Measurements from ENCODE around the gene MSH3. TPM values are rescaled to one million over a fixed set of nuclear protein-coding genes. Genes with fewer than 3 reads are reported as not detected.

The MSH3 gene
- total and polyA plus RNA-seq, 2 of the 8 experiments (the other 6 are each of a cell fraction or from before 2014, with no cell fraction given) = 3.6 to 22.6 TPM

DNA sequence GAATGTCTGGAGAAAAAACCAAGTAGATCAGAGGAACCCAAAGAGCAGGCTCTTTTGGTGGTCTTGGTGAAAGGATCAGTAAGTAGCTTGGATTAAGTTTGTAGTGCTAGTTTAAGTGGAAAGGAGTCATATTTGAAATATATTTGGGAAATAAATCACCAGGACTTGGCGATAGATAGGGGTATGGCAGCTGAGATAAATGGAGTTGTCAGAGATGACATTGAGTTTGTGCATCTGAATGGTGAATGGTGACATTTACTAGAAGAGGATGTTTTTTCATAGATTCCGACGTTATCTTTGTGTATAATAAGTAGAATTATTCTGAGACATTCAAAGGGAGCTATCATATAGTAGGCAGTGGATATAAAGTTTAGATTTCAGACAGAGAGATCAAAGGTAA lies 162.1 kb downstream of the MSH3 start:
- H2BK5ac ChIP-seq (ENCODE audit: low read depth, low read length) = no peak overlapping the region
- H2BK15ac ChIP-seq (ENCODE audit: low read length) = no peak overlapping the region
- H2AK5ac ChIP-seq (ENCODE audit: low read depth, low read length) = no peak overlapping the region
- no peak for DNase-seq (ENCODE audit: low read depth in 1 of 2, low spot score in 2 of 2)
- FAIRE-seq = no peak
- WGBS, 2 experiments (ENCODE audit: extremely low coverage in 1 of 2, insufficient coverage in 1 of 2, insufficient read length in 1 of 2, insufficient replicate concordance in 2 of 2, low coverage in 1 of 2, low lambda C conversion rate in 2 of 2, missing lambda C conversion rate in 1 of 2) = 88% methylated on average over 3 of the region's 3 CpGs; no CpG with 5 or more reads in 1 of the 2 experiments
- H3K79me1 ChIP-seq (ENCODE audit: low read depth, low read length) = no peaks in the 10 kb centered on the region
- H2BK20ac ChIP-seq (ENCODE audit: low read length) = no peak overlapping the region
- no peak overlapping the region for H3K27ac ChIP-seq (ENCODE audit: low read depth, low read length)
- peaks cover 0 to 3% (median 0%) of the 10 kb centered on the region in 4 experiments; a peak in 1 of 7 replicates for H3K4me1 ChIP-seq (replicated peaks in 1 of 4; ENCODE audit: control insufficient read depth in 3 of 4, insufficient read depth in 4 of 4, low read length in 3 of 4)
- H3K23ac ChIP-seq (ENCODE audit: insufficient read length) = no peak overlapping the region
- CTCF ChIA-PET (ENCODE audit: partially characterized antibody) = interaction anchor here (0.6 kb wide), 1 partner anchor 41 kb away, joined by 3 read pairs; no protein-coding TSS in a partner anchor
- H4K5ac ChIP-seq (ENCODE audit: insufficient read length, low read depth, low read length) = no peak overlapping the region
- no peak overlapping the region for H3K9ac ChIP-seq (replicated peaks in 1 of 4; ENCODE audit: extremely low read depth in 1 of 4, low read depth in 3 of 4, low read length in 3 of 4)
- no peak overlapping the region for H2BK120ac ChIP-seq (replicated peaks; ENCODE audit: low read depth, low read length)
- POLR2A ChIA-PET (ENCODE audit: partially characterized antibody) = no interaction called here
- H2BK12ac ChIP-seq (ENCODE audit: low read depth, low read length) = no peak overlapping the region
- no peak overlapping the region for H3K4me2 ChIP-seq (ENCODE audit: insufficient read depth in 1 of 2, low read depth in 2 of 2, low read length in 2 of 2)
- H3K18ac ChIP-seq (ENCODE audit: extremely low read depth, low read length) = no peak overlapping the region
- H3K56ac ChIP-seq (replicated peaks; ENCODE audit: insufficient read length, low read depth, low read length) = no peak overlapping the region
- H3K27me3 ChIP-seq (replicated peaks in 1 of 4; ENCODE audit: control insufficient read depth in 3 of 4, extremely low read depth in 1 of 4, insufficient read depth in 3 of 4, low read length in 3 of 4) = no peaks in the 10 kb centered on the region
- H3K36me3 ChIP-seq (ENCODE audit: control insufficient read depth in 2 of 4, insufficient read depth in 4 of 4, low read length in 3 of 4) = peaks cover 0 to 5% (median 0%) of the 10 kb centered on the region in 4 experiments; a peak in 2 of 8 replicates
- H3K4me3 ChIP-seq (ENCODE audit: extremely low read depth in 1 of 4, insufficient read depth in 2 of 4, low read depth in 3 of 4, low read length in 4 of 4) = no peak overlapping the region
- no peak overlapping the region for H4K91ac ChIP-seq (replicated peaks; ENCODE audit: insufficient read length, low read length)
- H3K23me2 ChIP-seq (ENCODE audit: low read depth, low read length) = no peaks in the 10 kb centered on the region
- no peak overlapping the region for H3K4ac ChIP-seq (replicated peaks; ENCODE audit: insufficient read length, low read depth, low read length)
- H4K20me1 ChIP-seq (replicated peaks in 1 of 2; ENCODE audit: control insufficient read depth in 1 of 2, insufficient read depth in 2 of 2, low read length in 2 of 2) = no peaks in the 10 kb centered on the region
- TF ChIP-seq SIRT6 (IDR thresholded peaks at IDR 0.05; ENCODE audit: low read length) (no peak), BRCA1 (IDR thresholded peaks at IDR 0.05; ENCODE audit: low read depth, low read length) (no peak), SUZ12 (IDR thresholded peaks at IDR 0.05; ENCODE audit: low read length) (no peak), YY1 (IDR thresholded peaks at IDR 0.05; ENCODE audit: low read depth, low read length) (no peak), TBP (IDR thresholded peaks at IDR 0.05; ENCODE audit: low read depth, low read length) (no peak), KDM4A (IDR thresholded peaks at IDR 0.05; ENCODE audit: low read depth, low read length, severe bottlenecking) (no peak), HDAC2 (IDR thresholded peaks at IDR 0.05; ENCODE audit: borderline replicate concordance in 1 of 2, low read depth in 2 of 2, low read length in 2 of 2) (no peak), PHF8 (conservative IDR thresholded peaks at IDR 0.05; ENCODE audit: low read depth, low read length) (no peak)
- TF ChIP-seq, protein P1, sequence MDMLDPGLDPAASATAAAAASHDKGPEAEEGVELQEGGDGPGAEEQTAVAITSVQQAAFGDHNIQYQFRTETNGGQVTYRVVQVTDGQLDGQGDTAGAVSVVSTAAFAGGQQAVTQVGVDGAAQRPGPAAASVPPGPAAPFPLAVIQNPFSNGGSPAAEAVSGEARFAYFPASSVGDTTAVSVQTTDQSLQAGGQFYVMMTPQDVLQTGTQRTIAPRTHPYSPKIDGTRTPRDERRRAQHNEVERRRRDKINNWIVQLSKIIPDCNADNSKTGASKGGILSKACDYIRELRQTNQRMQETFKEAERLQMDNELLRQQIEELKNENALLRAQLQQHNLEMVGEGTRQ (IDR thresholded peaks at IDR 0.05; ENCODE audit: low read length) = no peak
- H3K79me2 ChIP-seq (ENCODE audit: control insufficient read depth in 1 of 2, insufficient read depth in 2 of 2, low read length in 2 of 2) = no peaks in the 10 kb centered on the region
- H3K9me3 ChIP-seq (ENCODE audit: insufficient read depth in 2 of 2, low read depth in 1 of 2, low read length in 1 of 2) = no peaks in the 10 kb centered on the region
- H3K14ac ChIP-seq (ENCODE audit: insufficient read length) = no peak overlapping the region
- H4K8ac ChIP-seq (ENCODE audit: extremely low read depth, insufficient read depth, low read length) = no peak overlapping the region
- no peak overlapping the region for H2AFZ ChIP-seq (ENCODE audit: low read length)

Measured in H1 (cell line).